Mammary epithelial cell (primary cell): ENCODE results near the gene EFCAB6.

Experiments used
- EZH2 ChIP-seq: IDR thresholded peaks from 2 replicates; pipeline ENCODE4 v1.6.1; 2012; ENCODE audit warnings: low read length, inconsistent platforms, borderline replicate concordance
- TF ChIP-seq, protein P1 (sequence below), 2 donors: IDR thresholded peaks in 1 of 2; conservative IDR thresholded peaks in 1 of 2; 2 replicates each; pipeline ENCODE4 v1.5.1; 2011 to 2012; ENCODE audit warnings: inconsistent platforms in 2 of 2, low read length in 2 of 2, mild to moderate bottlenecking in 2 of 2, control low read depth in 1 of 2, low read depth in 1 of 2; ENCODE audit not compliant: insufficient read depth in 1 of 2; ENCODE audit errors: extremely low read depth in 1 of 2

DNA sequence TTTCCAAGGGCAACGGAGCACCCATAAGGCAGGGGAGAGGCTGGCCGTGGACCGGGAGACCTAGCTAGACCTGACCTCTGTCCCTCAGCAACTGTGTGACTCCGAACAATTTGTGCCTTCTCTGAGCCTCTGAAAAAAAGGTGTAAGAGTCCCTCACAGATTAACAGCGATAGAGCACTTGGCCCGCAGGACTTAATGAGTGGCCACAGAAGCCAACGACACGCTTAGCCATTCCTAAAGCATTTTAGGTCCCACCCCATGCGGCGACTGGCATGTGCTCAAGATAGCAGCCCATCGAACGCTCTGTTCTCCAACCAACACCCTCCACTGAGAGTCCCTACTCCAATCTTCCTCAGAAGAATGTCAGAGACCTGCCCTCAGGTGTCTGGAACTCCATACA is 48.7 kb upstream of the EFCAB6 start:
- TF ChIP-seq, protein P1, sequence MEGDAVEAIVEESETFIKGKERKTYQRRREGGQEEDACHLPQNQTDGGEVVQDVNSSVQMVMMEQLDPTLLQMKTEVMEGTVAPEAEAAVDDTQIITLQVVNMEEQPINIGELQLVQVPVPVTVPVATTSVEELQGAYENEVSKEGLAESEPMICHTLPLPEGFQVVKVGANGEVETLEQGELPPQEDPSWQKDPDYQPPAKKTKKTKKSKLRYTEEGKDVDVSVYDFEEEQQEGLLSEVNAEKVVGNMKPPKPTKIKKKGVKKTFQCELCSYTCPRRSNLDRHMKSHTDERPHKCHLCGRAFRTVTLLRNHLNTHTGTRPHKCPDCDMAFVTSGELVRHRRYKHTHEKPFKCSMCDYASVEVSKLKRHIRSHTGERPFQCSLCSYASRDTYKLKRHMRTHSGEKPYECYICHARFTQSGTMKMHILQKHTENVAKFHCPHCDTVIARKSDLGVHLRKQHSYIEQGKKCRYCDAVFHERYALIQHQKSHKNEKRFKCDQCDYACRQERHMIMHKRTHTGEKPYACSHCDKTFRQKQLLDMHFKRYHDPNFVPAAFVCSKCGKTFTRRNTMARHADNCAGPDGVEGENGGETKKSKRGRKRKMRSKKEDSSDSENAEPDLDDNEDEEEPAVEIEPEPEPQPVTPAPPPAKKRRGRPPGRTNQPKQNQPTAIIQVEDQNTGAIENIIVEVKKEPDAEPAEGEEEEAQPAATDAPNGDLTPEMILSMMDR (conservative IDR thresholded peaks at IDR 0.05 in 1 of 2, IDR thresholded peaks at IDR 0.05 in 1 of 2; ENCODE audit: extremely low read depth in 1 of 2, insufficient read depth in 1 of 2, low read depth in 1 of 2, low read length in 2 of 2) = no peak
- peak; percentile 0 for TF ChIP-seq EZH2
